GM19239 (cell line): ENCODE results near the gene TMEM37.

Experiments
- DNase-seq: peaks from one replicate; pipeline ENCODE4 v3.0.0; 2011; ENCODE audit warnings: low spot score; ENCODE audit not compliant: insufficient read length
- FAIRE-seq: peaks from 2 replicates; lab custom pipeline; 2011; peaks lifted over from hg19 to GRCh38; lab: Jason Lieb, UNC

TMEM37 gene

DNA sequence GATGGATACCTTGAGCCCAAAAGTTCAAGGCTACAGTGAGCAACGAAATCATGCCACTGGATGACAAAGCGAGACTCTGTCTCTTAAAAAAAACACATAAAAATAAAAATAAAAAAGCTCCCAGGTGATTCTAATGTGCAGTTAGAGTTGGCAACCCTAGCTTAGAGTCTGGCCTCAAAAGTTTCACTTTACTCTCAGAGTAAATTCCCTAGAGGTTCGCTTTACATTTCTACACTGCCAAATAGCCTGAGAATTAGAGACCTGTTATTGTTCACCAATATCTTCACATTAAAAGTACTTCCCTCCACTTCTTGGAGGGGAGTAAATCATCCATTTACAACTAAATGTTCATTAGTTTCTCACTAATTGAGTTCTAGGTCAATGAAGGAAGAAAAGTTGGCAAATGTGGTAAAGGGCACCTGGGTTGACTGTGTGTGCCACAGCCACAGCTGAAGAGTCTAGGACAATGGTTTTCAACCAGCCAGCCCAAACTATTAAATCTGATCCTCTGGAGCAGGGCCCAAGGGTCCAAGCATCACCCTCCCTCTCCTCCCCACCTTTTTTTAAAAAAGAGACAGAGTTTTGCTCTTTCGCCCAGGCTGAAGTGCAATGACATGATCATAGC, 15.2 kb upstream of the TMEM37 start:
- DNase-seq, result no peak
- FAIRE-seq, result no peak

DNA sequence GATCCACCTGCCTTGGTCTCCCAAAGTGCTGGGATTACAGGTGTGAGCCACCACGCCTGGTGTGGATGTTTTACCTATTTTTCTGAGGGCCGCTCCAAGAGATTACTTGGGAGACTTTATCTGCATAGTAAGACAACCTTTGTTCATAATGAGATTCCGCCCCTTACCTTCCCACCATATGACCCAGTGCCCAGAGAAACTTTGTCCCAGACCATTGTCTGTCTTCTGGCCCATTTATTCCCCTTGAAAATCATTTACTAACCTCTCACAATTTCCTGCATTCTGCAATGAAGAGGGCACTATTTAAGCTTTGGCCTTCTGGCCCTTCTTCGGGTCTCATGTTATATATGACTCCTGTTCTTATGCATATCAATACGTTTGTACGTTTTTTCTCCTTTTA, 13.7 kb upstream of the TMEM37 start:
- DNase-seq, result no peak
- no peak for FAIRE-seq

DNA sequence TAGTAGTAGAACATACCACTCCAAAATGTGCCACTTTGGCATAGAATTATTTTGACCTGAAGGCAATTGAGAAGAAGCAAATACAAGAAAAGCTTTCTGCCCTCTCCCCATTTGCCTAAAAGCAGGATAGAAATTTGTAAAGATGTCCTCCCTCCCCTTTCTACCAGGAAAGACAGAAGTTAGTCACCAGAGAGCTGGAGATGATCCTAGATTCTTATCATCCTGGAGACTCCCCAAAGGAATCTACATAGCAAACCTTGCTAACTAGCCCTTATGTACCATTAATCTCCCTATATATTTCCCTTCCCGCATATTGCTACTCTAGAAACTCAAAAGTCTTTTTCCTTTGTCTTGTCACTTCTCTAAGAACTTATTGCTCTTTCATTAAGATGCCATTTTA, 12.6 kb upstream of the TMEM37 start:
- DNase-seq (no peak), FAIRE-seq (no peak)

DNA sequence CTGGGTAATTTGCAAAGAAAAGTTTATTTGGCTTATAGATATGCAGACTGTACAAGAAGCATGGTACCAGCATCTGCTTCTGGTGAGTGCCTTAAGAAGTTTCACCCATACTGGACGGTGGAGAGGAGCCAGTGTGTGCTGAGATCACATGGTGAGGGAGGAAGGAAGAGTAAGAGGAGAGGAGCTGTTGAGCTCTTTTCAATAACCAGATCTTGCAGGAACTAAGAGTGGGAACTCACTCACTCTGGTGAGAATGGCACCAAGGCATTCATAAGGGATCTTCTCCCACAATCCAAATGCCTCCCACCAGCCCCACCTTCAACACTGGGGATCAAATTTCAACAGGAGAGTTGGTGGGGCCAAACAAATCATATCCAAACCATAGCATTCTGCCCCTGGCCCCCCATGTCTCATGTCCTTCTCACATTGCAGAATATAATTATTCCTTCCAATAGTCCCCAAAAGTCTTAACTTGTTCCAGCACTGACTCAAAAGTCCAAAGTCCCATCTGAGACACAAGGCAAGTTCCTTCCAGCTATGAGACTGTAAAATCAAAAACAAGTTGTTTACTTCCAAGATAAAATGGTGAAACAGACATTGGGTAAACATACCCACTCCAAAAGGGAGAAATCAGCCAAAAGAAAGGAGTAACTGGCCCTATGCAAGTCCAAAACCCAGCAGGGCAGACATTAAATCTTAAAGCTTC, 11.7 kb upstream of the TMEM37 start:
- FAIRE-seq (no peak), DNase-seq (no peak)

DNA sequence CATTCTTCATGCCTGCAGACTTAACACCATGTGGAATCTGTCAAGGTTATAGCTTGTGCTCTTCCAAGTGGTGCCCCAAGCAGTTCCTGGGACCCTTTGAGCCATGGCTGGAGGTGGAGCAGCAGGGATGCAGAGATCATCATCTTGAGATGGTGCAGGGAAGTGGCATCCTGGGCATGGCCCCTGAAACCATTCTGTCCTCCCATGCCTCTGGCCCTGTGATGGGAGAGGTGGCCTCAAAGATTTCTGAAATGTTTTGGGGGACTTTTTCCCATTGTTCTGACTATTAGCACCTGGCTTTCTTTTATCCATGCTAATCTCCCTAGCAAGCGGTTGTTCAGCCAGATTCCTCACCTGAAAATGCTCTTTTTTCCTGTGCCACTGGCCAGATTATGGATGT, 10.3 kb upstream of the TMEM37 start:
- no peak for FAIRE-seq
- no peak for DNase-seq

DNA sequence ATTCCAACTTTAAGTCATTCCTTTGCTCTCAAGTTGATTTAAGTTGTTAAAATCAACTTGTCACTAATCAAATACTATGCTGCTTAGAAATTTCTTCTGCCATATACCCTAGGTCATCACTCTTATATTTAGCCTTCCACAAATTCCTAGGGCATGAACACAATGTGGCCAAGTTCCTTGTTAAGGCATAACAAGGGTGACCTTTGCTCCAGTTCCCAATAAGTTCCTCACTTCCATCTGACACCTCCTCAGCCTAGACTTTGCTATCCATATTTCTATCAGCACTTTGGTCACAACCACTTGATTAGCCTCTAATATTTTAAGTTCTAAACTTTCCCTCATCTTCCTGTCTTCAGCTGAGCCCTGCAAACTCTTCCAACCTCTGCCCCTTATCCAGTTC, 9.9 kb upstream of the TMEM37 start:
- FAIRE-seq (no peak), DNase-seq (no peak)

DNA sequence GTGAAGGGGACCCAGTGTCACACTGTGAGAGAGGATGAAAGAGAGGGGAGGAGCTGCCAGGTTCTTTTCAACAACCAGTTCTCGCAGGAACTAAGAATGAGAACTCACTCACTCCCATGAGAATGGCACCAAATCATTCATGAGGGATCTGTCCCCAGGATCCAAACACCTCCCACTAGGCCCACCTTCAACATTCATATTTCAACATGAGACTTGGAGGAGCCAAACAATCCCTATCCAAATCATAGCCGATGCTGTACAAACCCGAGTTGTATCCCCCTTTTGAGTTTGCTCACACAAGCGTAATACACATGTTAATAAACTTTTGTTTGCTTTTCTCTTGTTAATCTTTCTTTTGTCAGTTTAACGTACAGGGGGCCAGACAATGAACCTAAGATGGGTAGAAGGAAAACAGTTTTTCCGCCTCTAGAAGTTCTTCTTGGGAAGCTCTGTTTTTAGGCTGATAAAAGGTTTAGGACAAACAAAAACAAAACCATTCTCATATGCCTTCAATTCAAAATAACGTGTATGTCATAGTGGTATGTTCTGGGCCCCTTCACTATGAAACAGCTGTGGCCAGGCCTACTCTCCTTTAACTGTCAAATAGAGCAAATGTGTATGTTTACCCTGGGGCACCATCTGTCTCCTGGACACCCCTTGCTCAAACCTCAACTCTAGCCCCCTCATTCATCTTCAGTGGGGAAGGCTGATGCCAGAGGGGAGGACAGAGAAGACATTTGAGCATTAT, 9.1 kb upstream of the TMEM37 start:
- no peak for FAIRE-seq
- DNase-seq, result no peak

DNA sequence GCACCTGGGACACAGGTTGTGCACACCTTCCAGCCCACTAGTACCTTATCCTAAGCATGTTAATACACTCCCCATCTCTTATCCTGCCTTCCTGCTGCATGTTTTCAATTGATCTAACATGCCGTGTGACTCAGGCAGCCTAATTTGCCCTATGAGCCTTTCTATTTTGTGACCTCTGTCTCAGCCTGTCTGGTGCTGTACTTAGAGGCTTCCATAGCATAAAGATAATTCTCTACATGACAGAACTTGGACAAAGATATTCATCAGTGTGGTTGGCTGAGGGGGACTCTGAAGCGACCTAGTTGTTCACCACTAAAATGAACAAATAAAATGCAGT, 8.6 kb upstream of the TMEM37 start:
- FAIRE-seq (no peak), DNase-seq (no peak)

DNA sequence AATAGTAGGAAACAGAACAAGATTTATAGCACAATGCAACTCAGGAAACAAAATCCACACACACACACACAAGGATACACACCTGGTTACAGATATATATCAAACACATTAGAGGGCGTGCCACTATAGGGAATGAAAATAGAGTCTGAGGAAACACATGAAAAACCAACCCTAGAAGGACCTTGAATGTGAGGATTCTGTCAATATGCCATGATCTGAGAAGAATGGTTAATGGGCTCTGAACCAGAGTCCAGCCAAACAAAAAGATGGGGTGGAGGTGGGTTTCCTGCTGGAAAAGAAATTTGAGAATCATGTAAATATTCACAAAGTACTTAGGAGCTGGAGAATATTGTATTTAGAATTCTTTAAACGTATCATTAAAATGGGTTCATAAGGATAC, 7.8 kb upstream of the TMEM37 start:
- no peak for FAIRE-seq

DNA sequence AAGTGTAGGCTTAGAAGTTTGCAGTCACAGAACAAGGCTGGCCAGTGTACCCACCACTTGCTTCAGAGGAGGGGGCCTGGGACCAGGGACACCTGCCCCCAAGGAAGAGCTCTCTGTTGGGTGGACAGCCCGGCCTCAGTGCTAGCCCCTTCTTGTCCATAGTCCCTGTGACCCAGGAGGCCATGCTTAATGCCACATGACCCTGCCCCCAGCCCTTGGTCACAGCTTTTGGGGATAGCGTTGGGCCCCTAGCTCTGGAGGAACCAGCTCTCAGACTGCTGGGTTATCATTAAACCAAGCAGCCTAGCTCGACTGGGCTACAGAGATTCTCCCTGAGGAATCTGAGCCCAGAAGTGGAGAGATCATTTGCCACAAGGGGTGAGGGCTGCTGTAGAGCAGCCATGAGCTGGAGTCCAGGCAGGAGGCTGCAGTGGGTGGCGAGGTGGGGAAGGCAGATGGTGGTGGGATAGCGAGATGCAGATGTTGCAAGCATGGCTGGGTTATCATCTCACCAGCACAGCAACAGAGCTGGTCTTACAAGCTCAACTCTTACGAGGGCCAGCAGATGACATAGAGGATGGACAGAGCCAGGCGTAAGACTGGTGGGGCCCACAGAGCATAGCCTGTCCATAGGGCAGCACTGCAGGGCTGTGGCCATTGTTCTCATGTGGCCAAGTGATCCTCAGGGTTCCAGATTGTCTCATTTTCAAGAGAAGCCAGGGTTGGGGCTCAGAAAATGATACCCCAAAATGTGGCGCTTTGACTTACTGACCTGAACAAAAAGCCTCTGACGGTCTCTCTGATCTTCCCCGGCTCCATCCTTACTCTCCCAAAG, 7.2 kb upstream of the TMEM37 start:
- no peak for FAIRE-seq
- no peak for DNase-seq

More for the DNA sequence above, 7.8 kb upstream of the TMEM37 start:
- no peak for DNase-seq

DNA sequence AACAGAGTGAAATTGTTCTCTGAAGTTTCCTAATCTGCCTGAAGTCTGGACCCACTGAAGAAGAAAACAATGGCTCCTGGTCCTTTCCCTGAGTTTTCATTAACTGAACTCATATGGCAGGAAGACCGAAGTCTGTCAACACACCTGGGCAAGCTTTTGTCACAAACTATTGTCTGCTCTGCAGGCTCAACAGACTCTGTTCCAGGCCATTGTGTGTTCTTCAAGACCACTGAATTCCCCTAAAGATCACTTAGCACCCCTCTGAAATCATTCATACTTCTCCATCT, 6.6 kb upstream of the TMEM37 start:
- no peak for FAIRE-seq
- no peak for DNase-seq

DNA sequence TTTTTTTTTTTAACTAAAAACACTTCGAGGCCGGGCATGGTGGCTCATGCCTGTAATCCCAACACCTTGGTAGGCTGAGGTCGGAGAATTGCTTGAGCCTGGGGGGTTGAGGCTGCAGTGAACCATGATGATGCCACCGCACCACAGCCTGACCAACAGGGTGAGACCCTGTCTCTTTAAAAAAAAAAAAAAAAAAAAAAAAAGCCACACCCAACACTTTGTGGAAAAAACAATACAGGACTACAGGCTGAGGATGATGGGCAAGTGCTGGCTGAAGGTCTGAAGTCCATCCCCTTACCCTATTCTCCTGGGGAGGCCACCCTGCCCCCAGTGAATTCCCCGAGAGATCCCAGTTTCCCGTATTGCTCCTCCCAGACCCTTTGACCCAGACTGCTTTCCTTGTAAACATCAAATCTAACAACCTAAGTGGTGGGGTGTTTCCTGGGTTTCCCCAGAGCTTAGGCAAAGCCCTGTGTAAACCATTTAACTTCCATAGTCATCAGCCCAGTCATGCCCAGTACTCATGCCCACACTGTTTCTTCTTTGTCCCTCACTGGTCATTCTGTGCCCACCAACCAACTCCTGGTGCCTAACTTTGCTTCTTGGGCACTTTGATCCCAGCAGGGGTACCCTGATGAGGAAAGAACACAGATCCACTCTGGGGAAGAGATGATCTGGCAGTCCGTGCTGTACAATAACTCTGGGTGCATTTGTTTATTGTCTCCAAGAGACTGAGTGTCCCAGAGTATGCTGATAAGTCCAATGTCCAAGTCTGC, 5.8 kb upstream of the TMEM37 start:
- FAIRE-seq, result no peak
- DNase-seq, result no peak

DNA sequence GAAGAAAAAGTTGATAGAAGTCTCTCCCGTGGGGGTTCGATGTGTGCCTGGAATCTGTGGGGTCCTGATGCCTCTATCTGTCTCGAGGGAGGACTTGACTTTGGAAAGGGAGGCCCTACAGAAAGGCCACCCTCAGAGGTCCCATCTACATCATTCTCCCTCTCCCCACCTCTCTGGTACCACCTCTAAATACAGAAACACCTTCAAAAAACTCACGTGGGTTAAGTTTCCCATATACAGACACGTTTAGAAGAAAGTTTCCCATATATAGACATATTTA, 5.3 kb upstream of the TMEM37 start:
- no peak for FAIRE-seq

DNA sequence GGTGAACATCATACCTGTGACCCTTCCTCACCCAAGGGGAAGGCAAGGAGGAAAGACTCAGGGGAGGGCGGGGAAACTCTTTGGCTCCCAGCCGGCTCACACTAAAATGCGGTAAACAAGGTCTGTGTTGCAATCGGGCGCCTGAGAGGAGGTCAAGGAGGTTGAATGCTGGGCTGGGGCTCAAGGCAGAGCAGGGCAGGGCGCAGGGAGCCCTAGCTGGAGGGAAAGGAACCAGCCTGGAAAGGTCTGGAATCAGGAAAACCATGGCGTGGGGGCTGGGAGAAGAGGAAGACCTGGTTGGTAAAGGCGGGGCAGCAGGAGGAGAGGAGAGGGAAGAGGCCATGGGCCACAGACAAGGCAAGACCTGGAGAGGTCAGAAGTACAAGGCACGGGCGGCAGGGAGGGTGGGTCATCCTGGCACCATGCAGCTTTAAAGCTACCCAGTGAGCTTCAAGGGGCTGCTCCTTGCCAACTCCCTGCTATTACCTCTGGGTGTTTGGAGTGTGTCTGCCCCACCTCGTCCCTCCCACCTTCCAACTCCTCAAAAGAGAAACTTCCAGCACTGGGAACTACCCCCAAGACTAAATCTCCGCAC, 4.8 kb upstream of the TMEM37 start:
- FAIRE-seq, result no peak

More for the DNA sequence above, 5.3 kb upstream of the TMEM37 start:
- no peak for DNase-seq

DNA sequence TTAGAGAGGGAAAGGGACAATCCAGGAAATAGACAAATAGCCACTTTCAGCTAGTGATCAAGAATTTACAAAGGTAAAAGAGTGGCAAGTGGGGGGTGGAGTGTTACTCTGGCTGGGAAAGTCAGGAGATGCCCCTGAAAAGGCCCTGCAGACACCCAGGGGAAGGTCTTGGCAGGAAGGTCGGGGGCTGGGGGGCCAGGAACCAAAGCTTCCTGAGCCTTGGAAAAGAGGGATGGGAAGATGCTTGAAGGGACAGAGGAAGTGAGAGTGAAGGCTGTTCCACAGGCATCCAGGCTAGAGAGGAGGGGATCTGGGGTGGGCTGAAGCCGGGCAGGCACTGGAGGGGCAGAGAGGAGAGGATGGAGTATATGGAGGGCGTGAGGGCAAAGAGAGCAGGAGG, 3.9 kb upstream of the TMEM37 start:
- FAIRE-seq, result no peak
- no peak for DNase-seq

More for the DNA sequence above, 4.8 kb upstream of the TMEM37 start:
- no peak for DNase-seq

DNA sequence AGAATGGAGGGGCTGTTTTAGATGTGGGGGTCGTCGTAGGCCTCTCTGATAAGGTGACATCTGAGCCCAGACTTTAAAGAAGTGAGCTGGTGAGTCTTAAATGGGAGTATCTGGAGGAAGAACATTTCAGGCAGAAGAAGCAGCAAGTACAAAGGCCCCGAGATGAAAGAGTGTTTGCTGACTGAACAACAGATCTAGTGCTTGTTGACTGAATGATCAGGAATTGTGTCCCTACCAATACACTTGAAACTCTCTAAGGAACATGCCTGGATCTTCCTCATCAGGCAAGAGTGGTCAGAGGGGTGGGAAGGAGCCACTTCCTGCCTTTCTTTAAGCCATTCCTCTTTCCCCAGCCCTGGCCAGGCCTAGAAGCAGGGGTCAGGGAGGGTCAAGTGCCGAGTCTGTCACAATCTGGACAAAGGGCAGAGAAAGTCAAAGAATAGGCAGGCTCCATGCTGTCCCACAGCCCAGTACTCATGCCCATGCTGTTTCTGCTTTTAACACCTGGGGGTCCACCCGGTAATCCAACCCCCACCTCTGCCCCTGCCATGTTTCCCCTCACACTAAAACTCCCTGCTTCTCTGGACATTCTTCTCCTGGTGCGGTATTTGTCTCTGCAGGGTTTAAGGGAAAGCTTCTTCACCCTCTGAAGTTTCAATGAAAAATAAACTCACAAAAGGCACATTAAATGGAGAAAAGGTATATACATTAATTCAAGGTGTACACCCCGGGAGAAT, 3.0 kb upstream of the TMEM37 start:
- FAIRE-seq (no peak), DNase-seq (no peak)

DNA sequence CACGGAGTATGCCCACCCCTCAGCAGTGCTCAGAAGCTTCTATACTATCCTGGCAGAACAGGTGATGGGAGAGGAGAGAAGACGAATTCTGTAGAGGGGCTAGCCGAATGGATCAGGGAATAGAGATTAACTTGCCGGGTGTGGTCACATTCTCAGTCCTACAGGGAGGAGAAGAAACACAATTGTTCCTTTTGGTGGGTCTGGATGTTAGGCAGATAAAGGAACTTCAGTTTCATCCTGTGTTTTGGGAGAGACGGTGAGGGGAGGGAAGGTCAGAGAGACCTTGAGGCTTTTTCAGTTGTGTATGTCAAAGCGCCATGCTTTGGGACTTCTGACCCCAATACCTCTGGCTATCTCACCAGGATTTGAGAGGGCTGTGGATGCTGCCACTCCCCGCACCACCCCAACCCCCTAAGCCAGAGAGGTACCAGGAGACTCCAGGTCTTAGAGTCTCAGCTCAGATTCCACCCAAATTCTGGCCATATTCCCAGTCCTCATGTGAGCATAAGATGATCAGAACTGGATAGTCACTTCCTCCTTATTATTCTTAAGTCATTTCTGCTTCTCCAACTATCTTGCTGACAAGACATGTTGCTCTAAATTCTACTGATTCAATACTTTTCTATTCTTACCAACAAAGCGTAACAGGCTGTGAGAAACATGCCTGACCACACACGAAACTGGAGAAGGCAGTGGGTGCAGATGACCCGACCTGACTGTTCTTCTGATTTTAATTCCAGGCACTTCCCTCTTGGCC, 2.3 kb upstream of the TMEM37 start:
- no peak for FAIRE-seq
- no peak for DNase-seq

DNA sequence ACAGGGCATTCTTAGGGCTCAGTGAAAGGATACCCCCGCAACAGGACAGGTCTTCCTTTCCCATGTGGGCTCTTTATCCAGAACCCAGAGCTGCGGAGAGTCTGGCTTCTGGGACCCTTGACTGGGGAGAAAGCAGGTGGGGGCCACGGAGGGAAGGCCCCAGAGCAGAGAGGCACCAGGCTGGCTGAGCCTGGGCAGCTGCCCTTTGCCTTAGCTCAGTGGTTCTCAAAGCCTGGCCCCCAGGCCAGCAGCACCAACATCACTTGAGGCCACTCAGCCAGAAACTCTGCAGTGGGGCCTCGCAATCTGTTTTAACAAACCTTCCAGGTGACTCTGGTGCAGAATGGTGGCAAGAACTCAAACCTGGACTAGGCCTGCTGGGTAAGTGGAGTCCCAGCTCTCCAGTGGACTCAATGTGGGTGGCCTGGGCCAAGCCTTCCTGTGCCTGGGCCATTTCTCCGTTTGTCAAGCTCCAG, 1.6 kb upstream of the TMEM37 start:
- FAIRE-seq (no peak), DNase-seq (no peak)
